Esophagus squamous epithelium (tissue), 4 donors: ENCODE measurements around the gene PLD6.

Experiments
- CTCF ChIP-seq, 6 experiments: fragments of 450-650 bp in 4 of 6; fragments of 200-600 bp in 2 of 6; sonication (generic) in 2 of 6; IDR thresholded peaks; one replicate each; pipeline ENCODE4 v1.5.1; 2016 to 2019; ENCODE audit warnings: antibody characterized with exemption in 6 of 6, mild to moderate bottlenecking in 4 of 6, moderate library complexity in 4 of 6
- POLR2A ChIP-seq, 4 donors: fragments of 450-650 bp; IDR thresholded peaks; one replicate each; pipeline ENCODE4 v1.6.1; 2017; ENCODE audit warnings: antibody characterized with exemption in 4 of 4, mild to moderate bottlenecking in 4 of 4, moderate library complexity in 3 of 4

GRCh38 chr17:17153071-17153470 is 53.1 kb downstream of the PLD6 start:
- no peak for TF ChIP-seq CTCF (IDR thresholded peaks at IDR 0.05)
- TF ChIP-seq POLR2A (IDR thresholded peaks at IDR 0.05): no peak
